GM06990 (cell line): Measurements from ENCODE around the gene SPAG16.

Experiments used
- DNase-seq: peaks from one replicate; pipeline ENCODE4 v3.0.0-alpha.2; 2011; ENCODE audit not compliant: insufficient read length; ENCODE audit errors: extremely low read depth
- H3K27me3 ChIP-seq: replicated peaks from 2 replicates; pipeline ENCODE4 v1.6.0; 2011; ENCODE audit warnings: low read length; ENCODE audit not compliant: control insufficient read depth, insufficient read depth
- H3K36me3 ChIP-seq: 2 replicates; pipeline ENCODE4 v1.5.1; 2011; ENCODE audit warnings: low read length; ENCODE audit not compliant: control insufficient read depth, insufficient read depth
- H3K4me3 ChIP-seq: replicated peaks from 2 replicates; pipeline ENCODE4 v1.5.1; 2011; ENCODE audit warnings: low read depth, mild to moderate bottlenecking, control low read depth, low read length
- CTCF ChIP-seq: IDR thresholded peaks from 2 replicates; pipeline ENCODE4 v1.5.1; 2011; ENCODE audit warnings: low read length, control low read depth, mild to moderate bottlenecking, inconsistent platforms; ENCODE audit not compliant: insufficient read depth, poor library complexity, severe bottlenecking

SPAG16 gene

GRCh38 chr2:214315324-214315723 is 1031.1 kb downstream of the SPAG16 start:
- no peak for TF ChIP-seq CTCF
- H3K4me3 ChIP-seq = no peak overlapping the region
- H3K36me3 ChIP-seq = no peaks in the 10 kb centered on the region
- no peak for DNase-seq
- H3K27me3 ChIP-seq = no peaks in the 10 kb centered on the region

- H3K36me3 ChIP-seq = no peaks in the 10 kb centered on the region
- no peak for TF ChIP-seq CTCF
- no peak for DNase-seq
- H3K27me3 ChIP-seq = no peaks in the 10 kb centered on the region
- no peak overlapping the region for H3K4me3 ChIP-seq
Measured at GRCh38 chr2:214320211-214320610, 1035.9 kb downstream of the SPAG16 start.

GRCh38 chr2:214322662-214323061 is 1038.4 kb downstream of the SPAG16 start:
- H3K4me3 ChIP-seq = no peak overlapping the region
- no peaks in the 10 kb centered on the region for H3K27me3 ChIP-seq
- no peak for TF ChIP-seq CTCF
- no peaks in the 10 kb centered on the region for H3K36me3 ChIP-seq
- DNase-seq = no peak

- no peak for TF ChIP-seq CTCF
- H3K4me3 ChIP-seq = no peak overlapping the region
- no peak for DNase-seq
- H3K27me3 ChIP-seq = no peaks in the 10 kb centered on the region
- no peaks in the 10 kb centered on the region for H3K36me3 ChIP-seq
Measured at GRCh38 chr2:214325404-214325803, 1041.1 kb downstream of the SPAG16 start.

- no peak overlapping the region for H3K4me3 ChIP-seq
- H3K36me3 ChIP-seq = no peaks in the 10 kb centered on the region
- no peak for DNase-seq
- no peak for TF ChIP-seq CTCF
- H3K27me3 ChIP-seq = no peaks in the 10 kb centered on the region
Measured at GRCh38 chr2:214328941-214329340, 1044.7 kb downstream of the SPAG16 start.

- no peak for DNase-seq
- Histone ChIP-seq H3K36me3 (no peaks in the 10 kb centered on the region), H3K4me3 (no peak overlapping the region), H3K27me3 (no peaks in the 10 kb centered on the region)
- no peak for TF ChIP-seq CTCF
Measured at GRCh38 chr2:214341646-214342045, 1057.4 kb downstream of the SPAG16 start.
